HG03571 (cell line): ENCODE measurements around the gene SPPL2B.
"Not testable (repeated sequence)": the region's sequence is repeated elsewhere in the genome, so short reads cannot be mapped to it uniquely, and the experiment has no call there.

ENCODE experiments used
- ATAC-seq: cut with Tn5 transposase; IDR thresholded peaks from one replicate; pipeline ENCODE4 v1.9.1; 2021; ENCODE audit not compliant: unreplicated experiment

The SPPL2B gene

GRCh38 chr19:2336528-2337328, 8.2 kb downstream of the SPPL2B start:
- ATAC-seq, result no peak

- no peak for ATAC-seq
Observed at GRCh38 chr19:2337329-2337707, 8.8 kb downstream of the SPPL2B start.

DNA sequence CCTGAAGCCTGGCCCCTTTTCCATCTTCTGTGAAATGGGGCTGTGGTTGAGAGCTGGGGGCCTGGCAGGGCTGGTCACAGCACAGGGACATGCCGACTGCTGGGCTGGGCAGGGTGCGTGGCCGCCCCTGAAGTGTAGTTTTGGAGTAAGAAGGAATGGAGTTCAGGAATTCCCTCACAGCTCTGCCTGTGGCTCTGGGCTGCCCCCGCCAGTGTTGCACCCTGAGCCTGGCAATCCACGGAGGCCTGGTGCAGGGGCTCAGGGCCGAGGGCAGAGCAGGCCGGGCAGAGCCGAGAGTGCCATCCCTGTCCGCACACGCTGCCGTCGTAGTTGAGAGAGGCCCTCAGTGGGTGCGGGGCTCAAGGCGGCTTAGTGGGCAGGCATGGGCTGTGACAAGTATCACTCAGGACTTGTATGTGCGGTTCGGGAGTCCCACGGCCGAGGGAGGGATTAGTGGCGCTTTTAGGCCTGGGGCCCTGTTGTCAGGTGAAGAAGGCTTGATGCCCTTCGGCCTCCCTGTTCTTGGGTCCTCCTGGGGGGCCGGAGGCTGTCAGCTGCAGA, 9.7 kb downstream of the SPPL2B start:
- ATAC-seq, result no peak

DNA sequence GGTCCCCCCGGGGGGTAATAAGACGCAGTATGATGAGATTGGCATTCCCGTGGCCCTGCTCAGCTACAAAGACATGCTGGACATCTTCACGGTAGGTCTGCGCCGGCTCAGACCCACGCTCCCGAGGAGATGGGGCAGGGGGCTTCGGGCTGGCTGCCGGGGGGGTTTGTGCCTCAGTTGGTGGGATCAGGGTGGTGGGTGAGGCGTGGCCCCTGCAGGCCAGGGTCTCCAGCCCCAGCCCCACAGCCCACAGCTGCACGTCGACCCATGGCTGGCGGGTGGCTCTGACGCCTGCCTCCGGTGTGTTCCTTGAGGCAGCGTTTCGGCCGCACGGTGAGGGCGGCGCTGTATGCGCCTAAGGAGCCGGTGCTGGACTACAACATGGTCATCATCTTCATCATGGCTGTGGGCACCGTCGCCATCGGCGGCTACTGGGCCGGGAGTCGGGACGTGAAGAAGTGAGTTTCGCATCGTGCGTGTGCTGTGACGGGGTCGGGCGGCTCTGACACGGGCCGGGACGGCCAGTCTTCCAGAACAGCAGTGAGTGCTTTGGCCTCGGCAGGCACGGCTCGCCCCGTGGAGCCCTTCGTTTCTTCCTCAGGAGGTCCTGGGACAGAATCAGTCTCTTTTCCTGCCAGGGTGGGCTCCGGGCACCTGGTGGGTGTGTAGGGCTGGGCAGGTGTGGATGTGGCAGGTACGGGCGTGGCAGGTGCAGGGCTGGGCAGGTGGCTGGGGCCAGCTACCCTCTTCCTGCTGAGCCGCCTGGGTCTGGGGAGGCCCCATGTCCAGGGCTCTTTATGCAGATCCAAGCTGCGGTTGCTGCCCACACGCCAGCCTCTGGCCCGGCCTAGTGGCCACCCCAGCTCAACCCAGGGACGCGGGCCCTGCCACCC, 10.5 kb downstream of the SPPL2B start:
- no peak for ATAC-seq

- no peak for ATAC-seq
Observed at GRCh38 chr19:2339644-2340310, 11.3 kb downstream of the SPPL2B start.

GRCh38 chr19:2340496-2341243, 12.2 kb downstream of the SPPL2B start:
- ATAC-seq, result no peak

GRCh38 chr19:2341244-2341751, 12.8 kb downstream of the SPPL2B start:
- ATAC-seq, result no peak

DNA sequence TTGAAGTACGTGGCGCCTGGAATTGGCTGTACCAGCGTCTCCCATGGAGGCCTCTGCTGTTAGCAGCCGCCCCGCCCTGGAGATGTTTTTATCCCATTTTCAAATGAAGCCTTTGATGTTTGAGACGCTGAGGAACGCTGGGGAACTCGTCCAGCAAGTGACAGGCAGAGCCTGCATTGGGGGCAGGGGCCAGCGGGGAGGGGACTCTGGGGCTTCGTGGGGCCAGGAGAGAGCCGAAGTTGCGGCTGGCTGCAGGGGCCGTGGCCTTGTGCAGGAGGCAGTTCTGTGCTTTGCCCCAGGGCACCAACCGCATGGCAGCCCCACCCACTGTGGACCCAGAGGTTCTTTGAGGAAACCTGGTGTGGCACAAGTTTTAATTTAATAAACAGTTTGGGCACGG, 13.5 kb downstream of the SPPL2B start:
- ATAC-seq, result no peak

DNA sequence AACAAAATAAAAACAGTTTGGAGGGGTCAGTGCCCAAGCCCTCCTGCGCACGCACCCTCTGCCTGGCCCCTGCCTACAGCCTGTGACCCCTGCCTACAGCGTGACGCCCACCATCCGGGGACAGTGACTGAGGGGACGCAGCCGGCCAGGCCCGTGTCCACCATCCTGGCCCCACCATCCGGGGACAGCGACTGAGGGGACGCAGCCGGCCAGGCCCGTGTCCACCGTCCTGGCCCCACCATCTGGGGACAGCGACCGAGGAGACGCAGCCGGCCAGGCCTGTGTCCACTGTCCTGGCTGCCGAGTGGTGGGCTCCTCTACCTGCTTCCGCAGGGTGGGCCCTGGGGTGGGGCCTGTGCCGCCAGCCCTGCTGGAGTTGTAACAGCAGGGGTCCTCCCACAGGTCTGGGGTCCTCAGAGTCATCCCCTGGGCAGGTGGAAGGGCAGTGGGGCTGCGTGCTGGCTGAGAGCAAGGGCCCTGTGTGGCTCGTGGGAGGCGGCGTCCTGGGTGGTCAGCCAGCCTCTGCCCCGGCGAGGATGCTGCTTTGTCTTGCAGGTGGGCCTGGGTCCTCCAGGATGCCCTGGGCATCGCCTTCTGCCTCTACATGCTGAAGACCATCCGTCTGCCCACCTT, 14.3 kb downstream of the SPPL2B start:
- ATAC-seq, result no peak

DNA sequence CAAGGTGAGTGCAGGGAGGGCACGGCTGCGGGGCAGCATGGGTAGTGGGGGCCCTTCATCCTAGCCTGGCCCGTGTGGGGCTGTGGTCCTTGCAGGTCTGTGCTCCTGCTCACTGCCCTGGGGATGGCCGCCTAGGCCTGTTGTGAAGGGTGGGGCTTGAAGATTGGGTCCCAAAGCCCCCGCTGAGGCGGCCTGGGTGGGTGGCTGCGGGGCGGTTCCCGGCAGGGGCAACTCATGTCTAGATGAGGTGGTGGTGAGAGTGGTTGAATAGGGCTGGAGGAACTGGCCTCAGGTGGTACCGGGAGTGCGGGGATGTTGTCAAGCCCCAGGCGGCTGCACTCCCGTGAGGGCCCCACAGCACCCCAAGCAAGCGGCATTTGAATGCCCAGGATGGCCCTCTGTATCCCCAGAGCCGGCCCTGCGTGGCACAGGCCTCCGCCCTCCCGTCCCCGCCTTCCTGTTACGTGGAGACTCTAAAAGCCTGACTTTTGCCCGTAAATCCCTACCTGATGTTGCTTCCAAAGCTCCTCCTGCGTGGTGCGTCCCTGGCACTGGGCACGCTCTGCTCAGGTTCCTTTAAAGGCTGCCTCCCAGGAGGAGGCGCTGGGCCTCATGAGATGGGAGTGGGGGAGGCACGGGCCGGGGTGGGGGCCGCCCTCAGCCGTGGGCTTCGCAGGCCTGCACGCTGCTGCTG, 15.0 kb downstream of the SPPL2B start:
- ATAC-seq, result no peak

DNA sequence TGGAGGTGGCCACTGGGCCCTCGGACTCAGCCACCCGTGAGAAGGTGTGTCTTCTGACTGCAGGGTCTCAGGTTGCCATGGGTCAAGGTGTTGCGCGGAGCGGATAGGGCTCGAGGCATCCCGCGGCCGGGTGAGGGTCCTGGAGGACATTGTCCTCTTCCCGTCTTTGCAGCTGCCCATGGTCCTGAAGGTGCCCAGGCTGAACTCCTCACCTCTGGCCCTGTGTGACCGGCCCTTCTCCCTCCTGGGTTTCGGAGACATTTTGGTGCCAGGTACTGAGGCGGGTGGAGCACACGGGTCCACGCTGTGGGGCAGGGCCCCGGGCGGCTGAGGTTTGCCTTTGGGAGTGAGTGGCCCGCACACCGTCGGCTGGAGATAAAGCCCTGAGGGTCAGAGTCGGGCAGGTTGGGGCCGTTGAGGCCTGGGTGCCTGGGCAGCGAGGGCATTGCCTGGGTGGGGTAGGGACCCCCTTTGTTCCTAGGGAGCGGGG, 15.9 kb downstream of the SPPL2B start:
- ATAC-seq, result no peak

DNA sequence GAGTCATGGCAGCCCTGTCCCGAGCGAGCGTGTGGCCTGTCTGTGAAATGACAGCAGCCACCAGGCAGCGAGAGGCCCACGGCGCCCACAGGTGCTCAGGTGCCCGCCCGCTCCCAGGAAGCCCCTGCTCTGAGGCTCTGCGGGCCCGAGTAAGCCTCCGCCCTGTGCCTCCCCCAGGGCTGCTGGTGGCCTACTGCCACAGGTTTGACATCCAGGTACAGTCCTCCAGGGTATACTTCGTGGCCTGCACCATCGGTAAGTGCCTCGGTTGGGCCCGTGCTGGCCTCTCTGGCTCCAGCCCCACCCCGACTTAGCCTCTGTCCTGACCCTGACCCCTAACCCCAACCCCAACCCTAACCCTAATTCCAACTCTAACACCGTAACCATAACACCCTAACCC, 16.6 kb downstream of the SPPL2B start:
- no peak for ATAC-seq

DNA sequence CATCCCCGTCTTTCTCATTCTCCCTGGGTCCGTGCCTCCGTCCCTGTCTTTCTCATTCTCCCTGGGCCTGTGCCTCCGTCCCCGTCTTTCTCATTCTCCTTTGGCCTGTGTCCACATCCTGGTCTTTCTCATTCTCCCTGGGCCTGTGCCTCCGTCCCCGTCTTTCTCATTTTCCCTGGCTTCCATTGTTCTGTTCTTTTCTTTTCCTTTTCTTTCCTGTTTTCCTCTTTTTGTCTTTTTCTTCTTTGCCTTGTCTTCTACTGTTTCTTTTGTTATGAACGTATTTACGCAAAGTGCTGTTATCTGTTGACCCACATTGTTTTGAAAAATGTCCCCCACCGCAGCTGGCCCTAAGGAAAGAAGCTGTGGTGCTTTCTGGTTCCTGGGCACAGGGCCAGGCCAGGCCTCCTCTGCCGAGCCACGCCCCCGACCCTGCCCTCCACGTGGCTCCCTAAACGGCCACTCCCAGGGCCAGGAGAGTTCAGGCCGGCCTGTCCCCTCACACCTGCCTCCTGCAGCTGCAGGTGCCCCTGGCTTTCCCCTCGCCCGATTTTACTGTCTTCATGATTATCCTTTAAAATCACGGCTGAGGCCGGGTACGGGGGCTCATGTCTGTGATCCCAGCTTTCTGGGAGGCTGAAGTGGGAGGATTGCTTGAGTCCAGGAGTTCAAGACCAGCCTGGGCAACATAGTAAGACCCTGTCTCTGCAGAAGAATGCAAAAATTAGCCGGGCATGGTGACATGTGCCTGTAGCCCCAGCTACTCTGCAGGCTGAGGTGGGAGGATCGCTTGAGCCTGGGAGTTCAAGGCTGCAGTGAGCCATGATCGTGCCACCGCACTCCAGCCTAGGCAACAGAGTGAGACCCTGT, 17.5 kb downstream of the SPPL2B start:
- ATAC-seq, result no peak

DNA sequence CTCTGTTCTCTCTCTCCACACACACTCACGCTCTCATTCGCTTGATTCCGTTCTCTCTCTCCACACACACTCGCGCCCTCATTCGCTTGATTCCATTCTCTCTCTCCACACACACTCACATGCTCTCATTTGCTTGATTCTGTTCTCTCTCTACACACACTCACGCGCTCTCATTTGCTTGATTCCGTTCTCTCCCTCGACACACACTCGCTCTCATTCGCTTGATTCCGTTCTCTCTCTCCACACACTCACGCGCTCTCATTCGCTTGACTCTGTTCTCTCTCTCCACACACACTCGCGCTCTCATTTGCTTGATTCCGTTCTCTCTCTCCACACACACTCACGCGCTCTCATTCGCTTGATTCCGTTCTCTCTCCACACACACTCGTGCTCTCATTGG, 21.3 kb downstream of the SPPL2B start:
- ATAC-seq, result not testable (repeated sequence)

- no peak for ATAC-seq
Observed at GRCh38 chr19:2350656-2351055, 22.2 kb downstream of the SPPL2B start.

GRCh38 chr19:2351591-2351990, 23.1 kb downstream of the SPPL2B start:
- ATAC-seq, result no peak

DNA sequence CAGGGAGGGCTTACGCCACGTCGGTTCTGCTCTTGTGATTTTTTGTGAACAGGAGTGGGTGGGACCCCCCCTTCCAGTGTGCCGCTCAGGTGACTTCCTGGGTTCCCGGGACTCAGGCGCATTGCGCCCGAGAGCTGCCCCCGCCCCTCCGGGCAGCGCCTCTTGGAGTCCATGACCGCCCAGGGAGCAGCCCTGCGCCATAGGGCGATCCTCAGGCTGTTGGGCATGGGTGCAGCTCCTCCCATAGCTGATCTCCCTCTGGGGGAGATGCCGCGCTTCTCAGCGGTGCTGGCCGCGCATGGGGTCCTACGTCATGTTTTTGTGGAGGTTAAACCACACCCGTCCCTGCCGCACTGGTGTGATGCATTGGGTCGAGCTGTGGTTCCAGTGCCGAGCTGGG, 23.6 kb downstream of the SPPL2B start:
- no peak for ATAC-seq

DNA sequence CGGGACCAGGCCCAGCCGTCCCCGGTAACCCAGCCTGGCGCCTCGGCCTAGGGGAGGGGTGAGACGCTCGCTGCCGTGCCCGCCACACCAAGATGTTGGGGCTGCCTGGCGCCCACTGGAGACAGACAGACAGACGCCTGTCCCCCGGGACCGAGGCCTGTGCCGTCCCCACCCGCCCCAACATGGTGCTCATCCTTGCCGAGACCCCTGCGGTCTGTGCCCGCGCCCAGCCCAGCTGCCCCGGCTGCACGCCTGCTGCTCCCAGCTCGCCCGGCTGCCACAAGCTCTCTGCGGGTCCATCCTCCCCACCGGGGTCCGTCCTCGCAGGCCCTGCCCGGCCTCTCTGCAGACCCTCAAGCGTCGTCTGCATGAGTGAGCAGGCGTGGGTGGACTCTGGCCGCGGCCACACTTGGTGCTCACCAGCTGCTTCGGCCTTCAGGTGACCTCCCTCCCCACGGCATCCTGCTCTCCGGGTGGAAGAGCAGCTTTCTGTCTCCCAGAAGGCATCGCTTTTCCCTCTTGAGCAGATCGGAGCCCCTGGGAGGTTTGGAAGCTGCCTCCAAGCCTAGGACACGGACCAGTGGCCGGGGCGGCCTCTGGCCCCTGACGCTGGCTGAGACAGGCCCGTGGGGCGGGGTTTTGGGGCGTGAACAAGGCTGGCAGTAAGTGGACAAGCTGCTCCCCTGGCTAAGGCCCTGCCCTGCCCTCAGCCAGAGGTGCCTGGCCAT, 24.8 kb downstream of the SPPL2B start:
- no peak for ATAC-seq
